ENCODE measurements around the gene ARHGEF37.

ARHGEF37 gene

DNA sequence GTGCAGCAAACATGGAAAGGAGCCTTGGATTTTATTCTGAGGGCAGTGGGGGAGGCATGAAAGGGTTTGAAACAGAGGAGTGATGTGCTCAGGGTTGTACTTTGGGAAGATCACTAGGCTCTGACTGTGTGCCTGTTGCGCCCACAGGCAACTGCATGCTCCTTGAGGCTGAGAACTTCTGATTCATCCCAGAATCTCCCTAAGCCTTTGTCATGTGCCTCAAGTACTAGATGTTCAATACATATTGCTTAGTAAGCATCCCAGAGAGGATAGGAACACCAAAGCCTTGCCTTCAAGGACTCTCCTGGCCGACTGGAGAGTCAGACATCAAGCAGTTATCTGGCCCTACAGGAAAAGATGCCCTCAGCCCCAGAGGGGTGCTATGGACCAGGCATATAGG lies 54.1 kb downstream of the ARHGEF37 start:
- TF ChIP-seq, protein P1, sequence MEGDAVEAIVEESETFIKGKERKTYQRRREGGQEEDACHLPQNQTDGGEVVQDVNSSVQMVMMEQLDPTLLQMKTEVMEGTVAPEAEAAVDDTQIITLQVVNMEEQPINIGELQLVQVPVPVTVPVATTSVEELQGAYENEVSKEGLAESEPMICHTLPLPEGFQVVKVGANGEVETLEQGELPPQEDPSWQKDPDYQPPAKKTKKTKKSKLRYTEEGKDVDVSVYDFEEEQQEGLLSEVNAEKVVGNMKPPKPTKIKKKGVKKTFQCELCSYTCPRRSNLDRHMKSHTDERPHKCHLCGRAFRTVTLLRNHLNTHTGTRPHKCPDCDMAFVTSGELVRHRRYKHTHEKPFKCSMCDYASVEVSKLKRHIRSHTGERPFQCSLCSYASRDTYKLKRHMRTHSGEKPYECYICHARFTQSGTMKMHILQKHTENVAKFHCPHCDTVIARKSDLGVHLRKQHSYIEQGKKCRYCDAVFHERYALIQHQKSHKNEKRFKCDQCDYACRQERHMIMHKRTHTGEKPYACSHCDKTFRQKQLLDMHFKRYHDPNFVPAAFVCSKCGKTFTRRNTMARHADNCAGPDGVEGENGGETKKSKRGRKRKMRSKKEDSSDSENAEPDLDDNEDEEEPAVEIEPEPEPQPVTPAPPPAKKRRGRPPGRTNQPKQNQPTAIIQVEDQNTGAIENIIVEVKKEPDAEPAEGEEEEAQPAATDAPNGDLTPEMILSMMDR (IDR thresholded peaks at IDR 0.05; ENCODE audit: low read depth, low read length) = no peak
- H3K4me3 ChIP-seq (ENCODE audit: low read depth, low read length) = no peak overlapping the region

DNA sequence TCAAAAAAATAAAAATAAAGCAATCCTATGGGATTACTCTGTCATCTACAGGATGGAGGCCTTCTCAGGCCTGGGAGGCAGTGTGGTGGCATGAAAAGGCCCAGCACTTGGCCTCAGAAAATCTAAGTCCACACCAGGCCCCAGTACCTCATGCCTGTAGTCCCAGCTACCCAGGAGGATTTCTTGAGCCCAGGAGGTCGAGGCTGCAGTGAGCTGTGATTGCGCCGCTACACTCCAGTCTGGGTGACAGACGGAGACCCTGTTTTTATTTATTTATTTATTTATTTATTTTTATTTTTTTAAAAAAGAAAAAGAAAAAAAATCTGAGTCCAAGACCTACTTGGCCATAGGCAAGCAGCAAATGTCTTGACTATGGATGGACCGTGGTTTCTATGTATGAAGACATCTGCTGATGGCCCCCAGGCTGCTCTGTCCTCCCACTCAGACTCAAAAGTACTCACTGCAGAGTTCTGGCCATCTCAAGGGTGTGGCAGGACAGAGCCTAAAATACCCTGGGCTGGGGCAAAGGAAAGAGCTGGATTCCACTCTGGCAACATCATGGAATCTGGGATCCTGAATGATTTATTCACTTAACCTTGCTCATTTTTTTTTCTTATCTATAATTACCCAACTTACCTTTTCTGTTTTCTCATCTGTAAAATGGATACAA lies 55.0 kb downstream of the ARHGEF37 start:
- no peak overlapping the region for H3K4me3 ChIP-seq (ENCODE audit: low read depth, low read length)
- TF ChIP-seq, protein P1 (IDR thresholded peaks at IDR 0.05; ENCODE audit: low read depth, low read length) = no peak

- no peak overlapping the region for H3K4me3 ChIP-seq (ENCODE audit: low read depth, low read length)
Measured at GRCh38 chr5:149636861-149637246, 55.6 kb downstream of the ARHGEF37 start.

GRCh38 chr5:149638136-149638535 lies 56.8 kb downstream of the ARHGEF37 start:
- H3K4me3 ChIP-seq (ENCODE audit: low read depth, low read length) = no peak overlapping the region
- TF ChIP-seq, protein P1 (IDR thresholded peaks at IDR 0.05; ENCODE audit: low read depth, low read length) = no peak

More at GRCh38 chr5:149636861-149637246, 55.6 kb downstream of the ARHGEF37 start:
- TF ChIP-seq, protein P1 (IDR thresholded peaks at IDR 0.05; ENCODE audit: low read depth, low read length) = peak; percentile 72

DNA sequence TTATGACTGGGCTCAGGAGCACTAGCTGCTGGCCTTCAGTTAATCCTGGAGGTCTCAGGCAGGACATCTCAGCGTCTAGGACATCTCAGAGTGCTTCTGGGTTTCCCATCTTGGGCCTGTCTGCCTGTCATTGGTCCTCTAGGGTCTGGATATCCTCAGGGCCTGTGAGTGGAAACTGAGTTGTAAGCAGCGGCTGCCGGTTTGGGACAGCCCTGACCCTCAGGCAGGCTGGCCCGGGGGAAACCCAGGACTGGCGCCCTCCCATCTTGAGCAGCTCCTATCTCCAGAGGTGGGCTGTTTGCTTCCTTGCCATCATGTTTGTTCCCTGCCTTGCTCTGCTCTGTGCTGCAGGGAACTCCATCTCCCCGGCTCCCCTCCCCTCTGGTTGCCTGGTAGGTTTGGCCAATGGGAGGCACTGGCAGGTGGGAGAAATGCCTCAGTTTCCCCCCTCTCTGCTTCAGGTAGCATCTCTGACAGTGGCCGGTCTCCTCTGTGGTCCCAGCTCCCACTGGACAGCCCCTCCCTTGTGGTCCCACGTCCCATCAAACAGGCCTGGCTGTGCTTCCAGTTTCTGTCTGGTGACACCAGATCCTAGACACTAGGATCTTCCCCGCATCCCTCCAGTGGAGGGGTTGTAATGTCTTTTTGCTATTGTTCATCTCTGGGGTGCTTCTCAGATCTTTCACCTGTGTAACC lies 57.4 kb downstream of the ARHGEF37 start:
- H3K4me3 ChIP-seq (ENCODE audit: low read depth, low read length) = no peak overlapping the region
- TF ChIP-seq, protein P1 (IDR thresholded peaks at IDR 0.05; ENCODE audit: low read depth, low read length) = no peak

- no peak overlapping the region for H3K4me3 ChIP-seq (ENCODE audit: low read depth, low read length)
- TF ChIP-seq, protein P1 (IDR thresholded peaks at IDR 0.05; ENCODE audit: low read depth, low read length) = no peak
Measured at GRCh38 chr5:149639737-149640136, 58.4 kb downstream of the ARHGEF37 start.

GRCh38 chr5:149640350-149640999 lies 59.2 kb downstream of the ARHGEF37 start:
- TF ChIP-seq, protein P1 (IDR thresholded peaks at IDR 0.05; ENCODE audit: low read depth, low read length) = no peak
- H3K4me3 ChIP-seq (ENCODE audit: low read depth, low read length) = no peak overlapping the region
